ENCODE measurements around the gene NAA25.

Gene NAA25

GRCh38 chr12:112108202-112109079, at the start of gene NAA25:
TSS of gene NAA25 (minus strand) at chr12:112108783. CDS start at chr12:112108773, 10 bp downstream.
- DNase-seq: peak; percentile 87 to 89

- no peak for DNase-seq
Measured at GRCh38 chr12:112153893-112154219, 45.3 kb upstream of the NAA25 start.

GRCh38 chr12:112153181-112153892, 44.8 kb upstream of the NAA25 start:
- DNase-seq: no peak

GRCh38 chr12:112151766-112152541, 43.4 kb upstream of the NAA25 start:
- no peak for DNase-seq

GRCh38 chr12:112149596-112149995, 41.0 kb upstream of the NAA25 start:
- DNase-seq: no peak

- DNase-seq: no peak
Measured at GRCh38 chr12:112148031-112148513, 39.5 kb upstream of the NAA25 start.

- no peak for DNase-seq
Measured at GRCh38 chr12:112146123-112146522, 37.5 kb upstream of the NAA25 start.

GRCh38 chr12:112140728-112141127, 32.1 kb upstream of the NAA25 start:
- DNase-seq: no peak

GRCh38 chr12:112134731-112135130, 26.1 kb upstream of the NAA25 start:
- no peak for DNase-seq

- DNase-seq: no peak
Measured at GRCh38 chr12:112133418-112133817, 24.8 kb upstream of the NAA25 start.

- no peak for DNase-seq
Measured at GRCh38 chr12:112131686-112132085, 23.1 kb upstream of the NAA25 start.

- peak; percentile 64 to 67 for DNase-seq
Measured at GRCh38 chr12:112130441-112130998, 21.9 kb upstream of the NAA25 start.

- DNase-seq: no peak
Measured at GRCh38 chr12:112126911-112127310, 18.3 kb upstream of the NAA25 start.

GRCh38 chr12:112126000-112126438, 17.4 kb upstream of the NAA25 start:
- DNase-seq: no peak

- DNase-seq: peak; percentile 96 to 97
Measured at GRCh38 chr12:112125250-112125999, 16.8 kb upstream of the NAA25 start, which contains the start of gene TRAFD1. TSS of gene TRAFD1 (plus strand) at chr12:112125560. CDS start at chr12:112130523, 4,963 bp downstream.

GRCh38 chr12:112124918-112125249, 16.3 kb upstream of the NAA25 start:
- DNase-seq: no peak

GRCh38 chr12:112122823-112123690, 14.5 kb upstream of the NAA25 start:
- no peak for DNase-seq

GRCh38 chr12:112121780-112122565, 13.4 kb upstream of the NAA25 start:
- DNase-seq: no peak

GRCh38 chr12:112117685-112118084, 9.1 kb upstream of the NAA25 start:
- DNase-seq: no peak

Measured in Kasumi-1 (cell line).